Measurements from ENCODE around the gene SHROOM4. TPM values are rescaled to one million over a fixed set of nuclear protein-coding genes. Genes with fewer than 3 reads are reported as not detected.

SHROOM4 gene
- total RNA-seq, 1 donor from 2014 or later: 33.2 TPM

GRCh38 chrX:50700921-50701320 lies 113.1 kb downstream of the SHROOM4 start:
- intact Hi-C loops (cut with DNase I): no loop called here

DNA sequence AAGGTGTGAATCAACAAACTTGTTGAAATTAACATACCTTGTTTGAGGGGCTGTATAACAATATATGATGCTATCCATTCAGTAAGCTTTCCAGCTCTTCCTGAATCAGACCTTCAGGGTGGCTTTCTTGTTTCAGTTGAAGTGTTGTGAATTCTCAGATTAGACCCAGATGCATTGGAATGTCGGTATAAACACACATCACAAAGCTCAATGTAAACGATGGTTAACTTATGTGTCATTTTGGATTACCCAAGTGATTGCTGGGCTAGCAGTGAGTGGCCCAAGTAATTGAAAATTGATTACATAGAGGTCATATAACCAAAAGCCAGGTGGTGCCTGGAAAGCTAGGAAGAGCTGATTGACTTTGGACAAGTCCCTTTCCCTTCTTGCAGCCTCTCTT lies 115.0 kb downstream of the SHROOM4 start:
- Histone ChIP-seq H3K36me3 (peaks cover 4% of the 10 kb centered on the region), H3K4me3 (no peak overlapping the region), H3K9me3 (no peaks in the 10 kb centered on the region), H3K27ac (no peak overlapping the region), H3K27me3 (ENCODE audit: low read depth) (no peaks in the 10 kb centered on the region), H3K4me1 (peaks cover 7% of the 10 kb centered on the region)
- DNase-seq: no peak
- TF ChIP-seq, protein P1, sequence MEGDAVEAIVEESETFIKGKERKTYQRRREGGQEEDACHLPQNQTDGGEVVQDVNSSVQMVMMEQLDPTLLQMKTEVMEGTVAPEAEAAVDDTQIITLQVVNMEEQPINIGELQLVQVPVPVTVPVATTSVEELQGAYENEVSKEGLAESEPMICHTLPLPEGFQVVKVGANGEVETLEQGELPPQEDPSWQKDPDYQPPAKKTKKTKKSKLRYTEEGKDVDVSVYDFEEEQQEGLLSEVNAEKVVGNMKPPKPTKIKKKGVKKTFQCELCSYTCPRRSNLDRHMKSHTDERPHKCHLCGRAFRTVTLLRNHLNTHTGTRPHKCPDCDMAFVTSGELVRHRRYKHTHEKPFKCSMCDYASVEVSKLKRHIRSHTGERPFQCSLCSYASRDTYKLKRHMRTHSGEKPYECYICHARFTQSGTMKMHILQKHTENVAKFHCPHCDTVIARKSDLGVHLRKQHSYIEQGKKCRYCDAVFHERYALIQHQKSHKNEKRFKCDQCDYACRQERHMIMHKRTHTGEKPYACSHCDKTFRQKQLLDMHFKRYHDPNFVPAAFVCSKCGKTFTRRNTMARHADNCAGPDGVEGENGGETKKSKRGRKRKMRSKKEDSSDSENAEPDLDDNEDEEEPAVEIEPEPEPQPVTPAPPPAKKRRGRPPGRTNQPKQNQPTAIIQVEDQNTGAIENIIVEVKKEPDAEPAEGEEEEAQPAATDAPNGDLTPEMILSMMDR (IDR thresholded peaks at IDR 0.05): no peak
- ATAC-seq: no peak
- intact Hi-C loops (cut with DNase I): no loop called here

More at GRCh38 chrX:50700921-50701320, 113.1 kb downstream of the SHROOM4 start:
- H3K27me3 ChIP-seq (ENCODE audit: low read depth): no peaks in the 10 kb centered on the region
- no peak for ATAC-seq
- no peaks in the 10 kb centered on the region for H3K36me3 ChIP-seq
- H3K27ac ChIP-seq: no peak overlapping the region
- no peak for DNase-seq
- TF ChIP-seq, protein P1 (IDR thresholded peaks at IDR 0.05): no peak
- no peak overlapping the region for H3K4me3 ChIP-seq
- H3K4me1 ChIP-seq: peaks cover 15% of the 10 kb centered on the region
- no peaks in the 10 kb centered on the region for H3K9me3 ChIP-seq

GRCh38 chrX:50697691-50698090 lies 116.3 kb downstream of the SHROOM4 start:
- Histone ChIP-seq H3K4me3 (no peak overlapping the region), H3K9me3 (no peaks in the 10 kb centered on the region), H3K36me3 (peaks cover 4% of the 10 kb centered on the region), H3K27ac (no peak overlapping the region), H3K4me1 (peaks cover 7% of the 10 kb centered on the region), H3K27me3 (ENCODE audit: low read depth) (no peaks in the 10 kb centered on the region)
- DNase-seq (no peak), ATAC-seq (peak; percentile 52 to 88)
- intact Hi-C loops (cut with DNase I): no loop called here
- TF ChIP-seq, protein P1 (IDR thresholded peaks at IDR 0.05): no peak

- Histone ChIP-seq H3K27me3 (ENCODE audit: low read depth) (no peaks in the 10 kb centered on the region), H3K36me3 (peaks cover 4% of the 10 kb centered on the region), H3K4me3 (no peak overlapping the region), H3K4me1 (no peaks in the 10 kb centered on the region), H3K9me3 (no peaks in the 10 kb centered on the region), H3K27ac (no peak overlapping the region)
- intact Hi-C loops (cut with DNase I): no loop called here
- DNase-seq: no peak
- TF ChIP-seq, protein P1 (IDR thresholded peaks at IDR 0.05): peak; percentile 52
- ATAC-seq: peak; percentile 51 to 81
Observed at GRCh38 chrX:50691820-50692219, 122.2 kb downstream of the SHROOM4 start.

- no peaks in the 10 kb centered on the region for H3K27me3 ChIP-seq (ENCODE audit: low read depth)
- no peaks in the 10 kb centered on the region for H3K9me3 ChIP-seq
- ATAC-seq (no peak), DNase-seq (no peak)
- no peaks in the 10 kb centered on the region for H3K4me1 ChIP-seq
- intact Hi-C loops (cut with DNase I): no loop called here
- no peak overlapping the region for H3K27ac ChIP-seq
- TF ChIP-seq, protein P1 (IDR thresholded peaks at IDR 0.05): no peak
- no peak overlapping the region for H3K4me3 ChIP-seq
- no peaks in the 10 kb centered on the region for H3K36me3 ChIP-seq
Observed at GRCh38 chrX:50684871-50685270, 129.1 kb downstream of the SHROOM4 start.

- no peaks in the 10 kb centered on the region for H3K27me3 ChIP-seq (ENCODE audit: low read depth)
- ATAC-seq: no peak
- H3K4me3 ChIP-seq: no peak overlapping the region
- no peaks in the 10 kb centered on the region for H3K9me3 ChIP-seq
- TF ChIP-seq, protein P1 (IDR thresholded peaks at IDR 0.05): peak; percentile 23
- DNase-seq: no peak
- H3K36me3 ChIP-seq: no peaks in the 10 kb centered on the region
- H3K27ac ChIP-seq: no peak overlapping the region
- intact Hi-C loops (cut with DNase I): no loop called here
- H3K4me1 ChIP-seq: no peaks in the 10 kb centered on the region
Observed at GRCh38 chrX:50680990-50681389, 133.0 kb downstream of the SHROOM4 start.

Measured in lower lobe of right lung (tissue), 2 donors.